ENCODE data around the gene MAPRE3. TPM values are rescaled to one million over a fixed set of nuclear protein-coding genes. Genes with fewer than 3 reads are reported as not detected.

MAPRE3 gene
- total and polyA plus RNA-seq, 9 of the 15 experiments (the other 6 are each of a cell fraction or from before 2014, with no cell fraction given) = 0.70 to 43.2 (median 12.6) TPM

DNA sequence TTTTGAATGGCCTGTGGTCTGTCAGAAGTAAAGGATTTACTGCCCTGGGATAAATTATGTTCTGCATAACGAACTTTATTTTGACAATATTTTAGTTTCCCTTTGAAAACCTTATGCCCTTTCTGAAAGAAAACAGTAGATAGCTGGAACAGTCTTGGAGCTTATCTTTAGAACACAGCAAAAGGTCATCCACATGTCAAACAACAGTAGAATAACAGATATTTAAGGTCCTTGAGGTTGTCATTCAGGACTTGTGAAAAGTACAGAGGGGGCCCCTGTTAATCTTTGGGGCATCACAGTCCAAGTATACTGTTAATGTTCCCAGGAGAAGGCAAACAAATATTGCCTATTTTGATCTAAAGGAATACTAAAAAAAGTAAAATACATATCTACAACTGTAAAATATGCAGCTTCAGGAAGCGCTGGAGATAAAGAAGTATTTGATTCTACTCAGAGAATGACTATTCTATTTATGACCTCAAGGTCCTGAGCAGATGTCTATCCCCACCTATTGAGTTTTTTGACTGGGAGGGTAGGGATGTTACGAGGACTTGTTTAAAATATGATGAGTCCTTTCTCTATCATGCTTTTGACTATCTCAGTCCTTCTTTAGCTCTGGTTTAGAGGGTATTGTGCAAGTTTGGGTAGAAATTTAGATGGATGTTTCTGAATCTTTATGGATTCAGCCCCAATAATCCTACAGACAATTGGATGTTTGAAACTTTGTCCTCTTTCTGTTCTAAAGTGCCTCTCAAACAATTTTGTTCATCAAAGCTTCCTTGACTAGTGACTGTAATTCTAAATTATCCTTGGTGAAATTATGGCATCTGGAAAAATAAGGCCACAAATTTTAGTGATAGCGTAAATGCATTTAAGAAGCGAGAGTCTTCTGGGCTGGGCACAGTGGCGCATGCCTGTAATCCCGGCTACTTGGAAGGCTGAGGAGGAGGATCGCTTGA lies 37.3 kb downstream of the MAPRE3 start (continued):
- TF ChIP-seq, protein P1, sequence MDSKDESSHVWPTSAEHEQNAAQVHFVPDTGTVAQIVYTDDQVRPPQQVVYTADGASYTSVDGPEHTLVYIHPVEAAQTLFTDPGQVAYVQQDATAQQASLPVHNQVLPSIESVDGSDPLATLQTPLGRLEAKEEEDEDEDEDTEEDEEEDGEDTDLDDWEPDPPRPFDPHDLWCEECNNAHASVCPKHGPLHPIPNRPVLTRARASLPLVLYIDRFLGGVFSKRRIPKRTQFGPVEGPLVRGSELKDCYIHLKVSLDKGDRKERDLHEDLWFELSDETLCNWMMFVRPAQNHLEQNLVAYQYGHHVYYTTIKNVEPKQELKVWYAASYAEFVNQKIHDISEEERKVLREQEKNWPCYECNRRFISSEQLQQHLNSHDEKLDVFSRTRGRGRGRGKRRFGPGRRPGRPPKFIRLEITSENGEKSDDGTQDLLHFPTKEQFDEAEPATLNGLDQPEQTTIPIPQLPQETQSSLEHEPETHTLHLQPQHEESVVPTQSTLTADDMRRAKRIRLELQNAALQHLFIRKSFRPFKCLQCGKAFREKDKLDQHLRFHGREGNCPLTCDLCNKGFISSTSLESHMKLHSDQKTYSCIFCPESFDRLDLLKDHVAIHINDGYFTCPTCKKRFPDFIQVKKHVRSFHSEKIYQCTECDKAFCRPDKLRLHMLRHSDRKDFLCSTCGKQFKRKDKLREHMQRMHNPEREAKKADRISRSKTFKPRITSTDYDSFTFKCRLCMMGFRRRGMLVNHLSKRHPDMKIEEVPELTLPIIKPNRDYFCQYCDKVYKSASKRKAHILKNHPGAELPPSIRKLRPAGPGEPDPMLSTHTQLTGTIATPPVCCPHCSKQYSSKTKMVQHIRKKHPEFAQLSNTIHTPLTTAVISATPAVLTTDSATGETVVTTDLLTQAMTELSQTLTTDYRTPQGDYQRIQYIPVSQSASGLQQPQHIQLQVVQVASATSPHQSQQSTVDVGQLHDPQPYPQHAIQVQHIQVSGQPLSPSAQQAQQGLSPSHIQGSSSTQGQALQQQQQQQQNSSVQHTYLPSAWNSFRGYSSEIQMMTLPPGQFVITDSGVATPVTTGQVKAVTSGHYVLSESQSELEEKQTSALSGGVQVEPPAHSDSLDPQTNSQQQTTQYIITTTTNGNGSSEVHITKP (IDR thresholded peaks at IDR 0.05; ENCODE audit: partially characterized antibody) = peak; percentile 40
- TF ChIP-seq ZNF586 (CRISPR knock-in tag; conservative IDR thresholded peaks at IDR 0.05) = no peak
- TF ChIP-seq KLF6 (CRISPR knock-in tag; IDR thresholded peaks at IDR 0.05; ENCODE audit: borderline replicate concordance) = peak; percentile 51; the same call in 1 of the 2 replicates
- 0 out of 2 replicates have a peak, but pooled peaks have one; percentile 22 for TF ChIP-seq MEF2A (IDR thresholded peaks at IDR 0.05; ENCODE audit: control insufficient read depth, low read depth, low read length)
- peak; percentile 87 for TF ChIP-seq SMARCE1 (IDR thresholded peaks at IDR 0.05)
- TF ChIP-seq C11orf30 (IDR thresholded peaks at IDR 0.05; ENCODE audit: low read depth) = peak; percentile 44
- peak; percentile 81 for TF ChIP-seq NR2C1 (IDR thresholded peaks at IDR 0.05)
- TF ChIP-seq NR2C1 (tag; IDR thresholded peaks at IDR 0.05) = peak; percentile 89
- 0 out of 2 replicates have a peak, but pooled peaks have one; percentile 43 for TF ChIP-seq NCOA6 (IDR thresholded peaks at IDR 0.05)
- 0 out of 2 replicates have a peak, but pooled peaks have one; percentile 42 for TF ChIP-seq ZEB2 (IDR thresholded peaks at IDR 0.05)
- TF ChIP-seq KDM2B (CRISPR knock-in tag; IDR thresholded peaks at IDR 0.05) = no peak
- peak; percentile 93 for TF ChIP-seq TEAD4 (IDR thresholded peaks at IDR 0.05; ENCODE audit: low read length)
- no peak for TF ChIP-seq TEAD4 (CRISPR knock-in tag; IDR thresholded peaks at IDR 0.05; ENCODE audit: borderline replicate concordance)
- peak; percentile 96 for TF ChIP-seq EP300 (IDR thresholded peaks at IDR 0.05; ENCODE audit: low read length)
- TF ChIP-seq, protein P2, sequence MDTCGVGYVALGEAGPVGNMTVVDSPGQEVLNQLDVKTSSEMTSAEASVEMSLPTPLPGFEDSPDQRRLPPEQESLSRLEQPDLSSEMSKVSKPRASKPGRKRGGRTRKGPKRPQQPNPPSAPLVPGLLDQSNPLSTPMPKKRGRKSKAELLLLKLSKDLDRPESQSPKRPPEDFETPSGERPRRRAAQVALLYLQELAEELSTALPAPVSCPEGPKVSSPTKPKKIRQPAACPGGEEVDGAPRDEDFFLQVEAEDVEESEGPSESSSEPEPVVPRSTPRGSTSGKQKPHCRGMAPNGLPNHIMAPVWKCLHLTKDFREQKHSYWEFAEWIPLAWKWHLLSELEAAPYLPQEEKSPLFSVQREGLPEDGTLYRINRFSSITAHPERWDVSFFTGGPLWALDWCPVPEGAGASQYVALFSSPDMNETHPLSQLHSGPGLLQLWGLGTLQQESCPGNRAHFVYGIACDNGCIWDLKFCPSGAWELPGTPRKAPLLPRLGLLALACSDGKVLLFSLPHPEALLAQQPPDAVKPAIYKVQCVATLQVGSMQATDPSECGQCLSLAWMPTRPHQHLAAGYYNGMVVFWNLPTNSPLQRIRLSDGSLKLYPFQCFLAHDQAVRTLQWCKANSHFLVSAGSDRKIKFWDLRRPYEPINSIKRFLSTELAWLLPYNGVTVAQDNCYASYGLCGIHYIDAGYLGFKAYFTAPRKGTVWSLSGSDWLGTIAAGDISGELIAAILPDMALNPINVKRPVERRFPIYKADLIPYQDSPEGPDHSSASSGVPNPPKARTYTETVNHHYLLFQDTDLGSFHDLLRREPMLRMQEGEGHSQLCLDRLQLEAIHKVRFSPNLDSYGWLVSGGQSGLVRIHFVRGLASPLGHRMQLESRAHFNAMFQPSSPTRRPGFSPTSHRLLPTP (IDR thresholded peaks at IDR 0.05; ENCODE audit: borderline replicate concordance, extremely low read depth, insufficient read length) = no peak
- peak; percentile 0 for TF ChIP-seq TAF9B (IDR thresholded peaks at IDR 0.05; ENCODE audit: partially characterized antibody)
- TF ChIP-seq RNF2 (IDR thresholded peaks at IDR 0.05) = peak; percentile 78
- peak; percentile 22 for TF ChIP-seq RBBP5 (IDR thresholded peaks at IDR 0.05; ENCODE audit: borderline replicate concordance, insufficient read depth, low read length, poor library complexity, severe bottlenecking)
- TF ChIP-seq HDAC2 (IDR thresholded peaks at IDR 0.05) = peak; percentile 66; the same call in 1 of the 2 replicates
- no peak for TF ChIP-seq SIRT6 (IDR thresholded peaks at IDR 0.05; ENCODE audit: low read depth, low read length)
- TF ChIP-seq NELFE (IDR thresholded peaks at IDR 0.05; ENCODE audit: insufficient read depth, insufficient read length) = no peak

Data from K562 (cell line).